GM10248 (cell line): ENCODE data around the gene PPP1R7.

Experiments
- CTCF ChIA-PET: fragments of 300-600 bp; sonication (Branson Sonifier 250); formaldehyde crosslinking; extraction: SDS; loops from one replicate; lab custom pipeline; 2021; ENCODE audit warnings: antibody characterized with exemption; lab: Yijun Ruan, JAX
- POLR2A ChIA-PET: fragments of 350-650 bp; sonication (Branson Sonifier 250); formaldehyde crosslinking; extraction: SDS; loops from one replicate; lab custom pipeline; 2020; ENCODE audit warnings: antibody characterized with exemption; lab: Yijun Ruan, JAX
- DNase-seq: peaks from one replicate; pipeline ENCODE4 v3.0.0; 2012; ENCODE audit errors: extremely low spot score
- TF ChIP-seq, protein P1 (sequence below): IDR thresholded peaks from 2 replicates; pipeline ENCODE4 v1.5.1; 2012; ENCODE audit warnings: mild to moderate bottlenecking, low read depth; ENCODE audit errors: extremely low read depth, missing control alignments, control extremely low read depth

The PPP1R7 gene

DNA sequence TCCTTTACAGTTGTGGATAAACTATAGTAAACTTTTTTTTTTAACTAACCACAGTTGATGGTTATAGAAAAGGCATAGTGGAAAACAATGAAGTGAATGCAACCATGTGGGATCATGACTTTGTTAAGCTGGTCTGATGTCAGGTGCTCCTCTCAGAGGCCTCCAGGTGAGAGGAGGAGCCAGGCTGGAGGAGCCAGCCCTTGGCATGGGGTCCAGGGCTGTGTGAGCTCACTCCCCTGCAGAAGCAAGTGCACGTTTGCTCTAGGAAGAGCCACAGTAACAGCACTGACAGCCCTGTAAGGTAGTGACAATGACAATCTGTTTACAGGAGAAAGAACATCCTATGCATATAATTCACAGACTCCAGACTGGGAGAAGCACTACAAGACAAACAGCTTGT lies 5.7 kb downstream of the PPP1R7 start:
- POLR2A ChIA-PET, result no interaction called here
- no peak for DNase-seq
- CTCF ChIA-PET, result interaction anchor here (1.1 to 1.8 kb wide), 3 partner anchors 10 to 78 kb away, joined by 3 to 7 read pairs (median 3); no protein-coding TSS in a partner anchor
- TF ChIP-seq, protein P1, sequence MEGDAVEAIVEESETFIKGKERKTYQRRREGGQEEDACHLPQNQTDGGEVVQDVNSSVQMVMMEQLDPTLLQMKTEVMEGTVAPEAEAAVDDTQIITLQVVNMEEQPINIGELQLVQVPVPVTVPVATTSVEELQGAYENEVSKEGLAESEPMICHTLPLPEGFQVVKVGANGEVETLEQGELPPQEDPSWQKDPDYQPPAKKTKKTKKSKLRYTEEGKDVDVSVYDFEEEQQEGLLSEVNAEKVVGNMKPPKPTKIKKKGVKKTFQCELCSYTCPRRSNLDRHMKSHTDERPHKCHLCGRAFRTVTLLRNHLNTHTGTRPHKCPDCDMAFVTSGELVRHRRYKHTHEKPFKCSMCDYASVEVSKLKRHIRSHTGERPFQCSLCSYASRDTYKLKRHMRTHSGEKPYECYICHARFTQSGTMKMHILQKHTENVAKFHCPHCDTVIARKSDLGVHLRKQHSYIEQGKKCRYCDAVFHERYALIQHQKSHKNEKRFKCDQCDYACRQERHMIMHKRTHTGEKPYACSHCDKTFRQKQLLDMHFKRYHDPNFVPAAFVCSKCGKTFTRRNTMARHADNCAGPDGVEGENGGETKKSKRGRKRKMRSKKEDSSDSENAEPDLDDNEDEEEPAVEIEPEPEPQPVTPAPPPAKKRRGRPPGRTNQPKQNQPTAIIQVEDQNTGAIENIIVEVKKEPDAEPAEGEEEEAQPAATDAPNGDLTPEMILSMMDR, result no peak

DNA sequence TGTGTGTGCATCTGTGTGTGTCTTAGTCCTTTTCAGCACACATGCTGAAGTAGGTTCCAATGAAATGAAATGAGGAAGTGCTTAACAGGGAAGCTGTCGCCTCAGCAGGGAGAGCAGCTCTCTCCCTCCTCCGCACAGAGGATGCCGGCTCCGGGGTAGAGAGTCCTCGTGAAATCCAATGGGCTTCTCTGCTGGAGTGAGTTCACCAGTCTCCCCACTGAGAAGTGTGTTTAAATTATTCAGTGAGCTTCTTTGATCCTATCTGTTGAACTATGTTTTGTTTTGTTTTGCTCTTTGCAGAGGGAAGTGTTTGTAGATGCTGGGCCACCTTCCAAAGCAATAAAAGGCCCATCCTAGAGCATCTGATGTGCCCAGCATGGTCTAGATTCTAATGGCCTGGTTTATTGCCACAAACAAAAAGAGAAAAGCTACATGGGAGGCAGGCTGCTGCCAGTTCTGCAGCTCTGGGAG lies 6.7 kb downstream of the PPP1R7 start:
- DNase-seq, result no peak
- TF ChIP-seq, protein P1, result no peak
- ChIA-PET POLR2A (no interaction called here), CTCF (interaction anchor here (0.9 to 1.8 kb wide), 5 partner anchors 11 to 79 kb away, joined by 3 to 7 read pairs (median 3); no protein-coding TSS in a partner anchor)

DNA sequence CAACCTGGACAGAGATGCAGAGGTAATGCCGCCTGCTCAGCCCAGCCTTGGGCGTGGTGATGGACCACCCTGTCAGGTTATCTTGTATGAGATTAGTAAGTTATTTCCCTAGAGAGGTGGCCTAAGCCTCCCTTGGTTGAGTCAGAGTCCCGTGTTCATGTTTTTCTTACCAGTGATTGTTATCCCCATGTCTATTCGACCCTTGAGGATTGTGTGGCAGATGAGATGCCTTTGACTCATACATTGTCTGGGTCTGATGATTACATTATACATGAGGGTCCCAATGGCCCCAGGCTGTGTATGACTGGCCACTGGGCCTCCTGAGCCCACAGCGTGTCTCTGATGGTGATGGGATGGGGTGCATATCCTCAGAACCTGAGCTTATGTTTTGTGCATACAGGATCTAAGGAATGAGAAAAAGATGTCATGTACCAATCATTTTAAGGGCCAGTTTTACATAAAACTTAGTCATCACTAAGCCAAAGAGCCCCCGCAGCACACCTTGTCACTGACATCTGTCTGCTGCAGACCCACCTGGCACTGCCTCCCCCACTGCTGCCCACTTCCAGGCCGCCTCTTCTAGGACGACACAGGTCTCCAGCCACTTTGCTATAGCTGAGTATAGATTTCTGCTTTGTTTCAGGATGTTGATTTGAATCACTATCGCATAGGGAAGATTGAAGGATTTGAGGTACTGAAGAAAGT lies 7.7 kb downstream of the PPP1R7 start:
- CTCF ChIA-PET, result interaction anchor here (0.9 to 1.4 kb wide), 2 partner anchors 13 to 46 kb away, joined by 3 read pairs; no protein-coding TSS in a partner anchor
- no peak for DNase-seq
- POLR2A ChIA-PET, result no interaction called here
- TF ChIP-seq, protein P1, result no peak

DNA sequence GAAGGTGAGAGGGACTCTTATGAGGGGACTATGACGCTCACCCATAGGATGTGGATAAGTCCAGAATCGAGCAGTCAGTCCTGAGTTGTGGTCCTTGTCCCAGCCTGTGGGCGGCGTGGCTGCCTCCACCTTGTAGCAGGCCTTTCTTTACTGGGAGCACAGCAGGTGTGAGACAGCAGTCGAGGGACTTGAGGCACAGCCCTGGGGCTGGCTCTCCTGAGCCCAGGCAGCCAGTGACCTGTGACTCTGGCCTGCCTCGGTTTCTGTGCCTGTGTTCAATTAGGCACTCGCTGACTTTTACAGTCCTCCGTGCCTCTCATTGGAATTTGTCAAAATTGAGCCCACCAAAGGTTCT lies 8.3 kb downstream of the PPP1R7 start:
- POLR2A ChIA-PET, result no interaction called here
- CTCF ChIA-PET, result interaction anchor here (1.1 to 1.4 kb wide), 2 partner anchors 14 to 22 kb away, joined by 3 read pairs; no protein-coding TSS in a partner anchor
- TF ChIP-seq, protein P1, result no peak
- no peak for DNase-seq

DNA sequence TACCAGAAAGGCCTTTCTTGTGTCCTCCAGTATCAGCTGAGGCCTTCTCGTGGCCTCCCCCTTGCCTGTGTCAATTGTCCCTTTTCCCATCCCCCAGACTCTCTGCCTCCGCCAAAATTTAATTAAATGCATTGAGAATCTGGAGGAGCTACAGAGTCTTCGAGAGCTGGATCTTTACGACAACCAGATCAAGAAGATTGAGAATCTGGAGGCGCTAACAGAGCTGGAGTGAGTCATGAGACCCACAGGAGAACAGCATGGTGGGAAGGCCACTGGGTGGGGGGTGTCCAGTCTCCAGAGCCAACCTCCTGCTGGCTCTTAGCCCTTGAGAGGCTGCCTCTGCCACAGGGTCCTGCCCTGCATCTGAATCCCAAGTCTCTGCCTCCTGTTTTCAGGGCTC lies 8.8 kb downstream of the PPP1R7 start:
- TF ChIP-seq, protein P1, result no peak
- CTCF ChIA-PET, result interaction anchor here (1.1 kb wide), 1 partner anchor 22 kb away, joined by 3 read pairs; no protein-coding TSS in a partner anchor
- POLR2A ChIA-PET, result no interaction called here
- DNase-seq, result no peak

DNA sequence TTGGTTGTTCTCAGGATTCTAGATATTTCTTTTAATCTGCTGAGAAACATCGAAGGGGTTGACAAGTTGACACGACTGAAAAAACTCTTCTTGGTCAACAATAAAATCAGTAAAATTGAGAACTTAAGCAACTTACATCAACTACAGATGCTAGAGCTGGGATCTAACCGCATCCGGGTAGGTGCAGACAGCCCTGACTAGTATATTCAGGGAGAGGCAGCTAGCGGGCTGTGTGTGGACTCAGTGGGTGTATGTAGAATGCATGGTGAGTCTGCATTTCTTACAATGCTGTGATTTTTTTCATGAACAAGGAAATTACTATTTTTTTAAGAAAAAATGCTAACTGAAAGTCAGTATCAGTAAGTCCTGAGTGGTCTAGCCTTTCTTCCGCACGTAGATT lies 10.1 kb downstream of the PPP1R7 start:
- DNase-seq, result no peak
- ChIA-PET POLR2A (no interaction called here), CTCF (no interaction called here)
- TF ChIP-seq, protein P1, result no peak
